Measurements from ENCODE around the gene RDH8. TPM values are rescaled to one million over a fixed set of nuclear protein-coding genes. Genes with fewer than 3 reads are reported as not detected.

Gene RDH8
- polyA plus RNA-seq, 1 of the 3 experiments (the other 2 are of a cell fraction) = not detected

GRCh38 chr19:10049626-10050025, 36.3 kb downstream of the RDH8 start:
- peaks cover 9% of the 10 kb centered on the region; the same call in 1 of the 2 replicates for H3K27me3 ChIP-seq (ENCODE audit: insufficient read depth)
- H3K4me1 ChIP-seq (ENCODE audit: control insufficient read depth in 1 of 2, insufficient read depth in 2 of 2, low read depth in 1 of 2, low read length in 1 of 2) = no peaks in the 10 kb centered on the region
- no peak for DNase-seq
- no peak overlapping the region for H3K9ac ChIP-seq
- POLR2A ChIA-PET = no interaction called here
- no peak overlapping the region for H3K27ac ChIP-seq (ENCODE audit: low read depth in 2 of 2, low read length in 1 of 2)
- TF ChIP-seq USF2 (IDR thresholded peaks at IDR 0.05; ENCODE audit: borderline replicate concordance, low read depth, low read length) = no peak
- TF ChIP-seq TAF1 (IDR thresholded peaks at IDR 0.05; ENCODE audit: borderline replicate concordance, low read depth, low read length) = no peak
- no peak for TF ChIP-seq YY1 (IDR thresholded peaks at IDR 0.05; ENCODE audit: low read depth)
- TF ChIP-seq ELF1 (IDR thresholded peaks at IDR 0.05) = no peak
- TF ChIP-seq EP300 (IDR thresholded peaks at IDR 0.05; ENCODE audit: borderline replicate concordance in 1 of 2, low read depth in 1 of 2, low read length in 1 of 2) = no peak
- no peak for TF ChIP-seq MXI1 (IDR thresholded peaks at IDR 0.05; ENCODE audit: low read depth, low read length)
- TF ChIP-seq POLR2AphosphoS5 (IDR thresholded peaks at IDR 0.05; ENCODE audit: low read depth, low read length) = no peak
- TF ChIP-seq FOXM1 (IDR thresholded peaks at IDR 0.05; ENCODE audit: low read depth) = no peak
- H3K79me2 ChIP-seq (ENCODE audit: insufficient read depth) = no peaks in the 10 kb centered on the region
- no peaks in the 10 kb centered on the region for H3K9me3 ChIP-seq
- CTCF ChIA-PET = no interaction called here
- WGBS (ENCODE audit: low lambda C conversion rate) = 0% methylated on average over 2 of the region's 2 CpGs
- H3K9me2 ChIP-seq = no peaks in the 10 kb centered on the region
- no peaks in the 10 kb centered on the region for H3K36me3 ChIP-seq (replicated peaks in 1 of 2; ENCODE audit: control insufficient read depth in 1 of 2, insufficient read depth in 2 of 2, low read length in 1 of 2)
- no peak overlapping the region for H3K4me3 ChIP-seq (ENCODE audit: low read depth in 2 of 2, low read length in 1 of 2)
- no peak overlapping the region for H2AFZ ChIP-seq (ENCODE audit: low read depth)
- H4K20me1 ChIP-seq (ENCODE audit: insufficient read depth) = no peaks in the 10 kb centered on the region
- H3K4me2 ChIP-seq = no peak overlapping the region
- H3F3A ChIP-seq (replicated peaks; ENCODE audit: insufficient read depth) = no peaks in the 10 kb centered on the region

DNA sequence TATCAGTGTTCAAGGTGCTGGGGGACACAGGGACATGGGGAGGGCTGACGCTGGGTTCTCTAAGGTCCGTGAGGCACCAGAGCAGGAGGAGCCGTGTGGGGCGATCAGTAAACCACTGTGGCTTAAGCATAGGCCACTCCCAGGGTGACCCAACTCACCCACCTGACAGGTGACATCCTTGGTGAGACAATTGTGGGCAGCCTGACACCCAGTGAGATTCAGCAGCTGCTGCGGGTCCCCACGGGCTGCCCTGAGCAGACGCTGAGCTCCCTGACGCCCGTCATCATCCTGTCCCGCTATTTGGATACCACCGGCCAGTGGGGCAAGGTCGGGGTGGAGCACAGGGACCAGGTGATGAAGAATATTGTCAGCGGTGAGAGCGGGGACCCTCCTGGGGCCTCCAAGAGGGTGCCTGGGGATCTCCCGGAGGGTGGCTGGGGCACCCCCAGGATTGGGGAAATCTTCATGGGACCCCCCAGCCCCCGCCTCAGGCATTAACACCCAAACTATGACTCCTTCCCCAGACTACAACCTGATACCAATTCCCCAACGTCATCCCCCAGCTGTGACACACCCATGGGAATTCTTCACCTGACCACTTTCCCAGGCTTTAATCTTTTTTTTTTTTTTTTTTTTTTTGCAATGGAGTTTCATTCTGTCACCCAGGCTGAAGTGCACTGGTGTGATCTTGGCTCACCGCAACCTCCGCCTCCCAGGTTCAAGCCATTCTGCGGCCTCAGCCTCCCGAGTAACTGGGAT, 39.5 kb downstream of the RDH8 start:
- no peak overlapping the region for H3K27ac ChIP-seq (ENCODE audit: low read depth in 2 of 2, low read length in 1 of 2)
- H3K79me2 ChIP-seq (ENCODE audit: insufficient read depth) = no peaks in the 10 kb centered on the region
- H3F3A ChIP-seq (replicated peaks; ENCODE audit: insufficient read depth) = no peaks in the 10 kb centered on the region
- H3K36me3 ChIP-seq (replicated peaks in 1 of 2; ENCODE audit: control insufficient read depth in 1 of 2, insufficient read depth in 2 of 2, low read length in 1 of 2) = no peaks in the 10 kb centered on the region
- no peaks in the 10 kb centered on the region for H3K9me2 ChIP-seq
- no peak for TF ChIP-seq GABPA (IDR thresholded peaks at IDR 0.05; ENCODE audit: low read depth)
- TF ChIP-seq POLR2AphosphoS5 (IDR thresholded peaks at IDR 0.05; ENCODE audit: low read depth, low read length) = no peak
- no peak for TF ChIP-seq NRF1 (IDR thresholded peaks at IDR 0.05; ENCODE audit: low read depth, low read length)
- TF ChIP-seq RCOR1 (IDR thresholded peaks at IDR 0.05; ENCODE audit: low read length) = no peak
- TF ChIP-seq EP300 (IDR thresholded peaks at IDR 0.05; ENCODE audit: borderline replicate concordance in 1 of 2, low read depth in 1 of 2, low read length in 1 of 2) = no peak
- no peak for TF ChIP-seq MEF2A (IDR thresholded peaks at IDR 0.05; ENCODE audit: borderline replicate concordance, low read depth)
- TF ChIP-seq REST (IDR thresholded peaks at IDR 0.05; ENCODE audit: low read depth, low read length) = no peak
- TF ChIP-seq USF2 (IDR thresholded peaks at IDR 0.05; ENCODE audit: borderline replicate concordance, low read depth, low read length) = no peak
- no peak for TF ChIP-seq FOXJ3 (CRISPR knock-in tag; IDR thresholded peaks at IDR 0.05)
- TF ChIP-seq NFIC (IDR thresholded peaks at IDR 0.05; ENCODE audit: borderline replicate concordance) = no peak
- no peak for TF ChIP-seq USF1 (IDR thresholded peaks at IDR 0.05; ENCODE audit: borderline replicate concordance, low read depth)
- TF ChIP-seq, protein P1, sequence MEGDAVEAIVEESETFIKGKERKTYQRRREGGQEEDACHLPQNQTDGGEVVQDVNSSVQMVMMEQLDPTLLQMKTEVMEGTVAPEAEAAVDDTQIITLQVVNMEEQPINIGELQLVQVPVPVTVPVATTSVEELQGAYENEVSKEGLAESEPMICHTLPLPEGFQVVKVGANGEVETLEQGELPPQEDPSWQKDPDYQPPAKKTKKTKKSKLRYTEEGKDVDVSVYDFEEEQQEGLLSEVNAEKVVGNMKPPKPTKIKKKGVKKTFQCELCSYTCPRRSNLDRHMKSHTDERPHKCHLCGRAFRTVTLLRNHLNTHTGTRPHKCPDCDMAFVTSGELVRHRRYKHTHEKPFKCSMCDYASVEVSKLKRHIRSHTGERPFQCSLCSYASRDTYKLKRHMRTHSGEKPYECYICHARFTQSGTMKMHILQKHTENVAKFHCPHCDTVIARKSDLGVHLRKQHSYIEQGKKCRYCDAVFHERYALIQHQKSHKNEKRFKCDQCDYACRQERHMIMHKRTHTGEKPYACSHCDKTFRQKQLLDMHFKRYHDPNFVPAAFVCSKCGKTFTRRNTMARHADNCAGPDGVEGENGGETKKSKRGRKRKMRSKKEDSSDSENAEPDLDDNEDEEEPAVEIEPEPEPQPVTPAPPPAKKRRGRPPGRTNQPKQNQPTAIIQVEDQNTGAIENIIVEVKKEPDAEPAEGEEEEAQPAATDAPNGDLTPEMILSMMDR (IDR thresholded peaks at IDR 0.05) = no peak
- no peak overlapping the region for H3K4me3 ChIP-seq (ENCODE audit: low read depth in 2 of 2, low read length in 1 of 2)
- no peak overlapping the region for H2AFZ ChIP-seq (ENCODE audit: low read depth)
- ChIA-PET CTCF (no interaction called here), POLR2A (no interaction called here)
- no peak overlapping the region for H3K9ac ChIP-seq
- no peak for DNase-seq
- no peaks in the 10 kb centered on the region for H3K4me1 ChIP-seq (ENCODE audit: control insufficient read depth in 1 of 2, insufficient read depth in 2 of 2, low read depth in 1 of 2, low read length in 1 of 2)
- no peaks in the 10 kb centered on the region for H3K9me3 ChIP-seq
- peaks cover 12% of the 10 kb centered on the region for H3K27me3 ChIP-seq (ENCODE audit: insufficient read depth)
- no peaks in the 10 kb centered on the region for H4K20me1 ChIP-seq (ENCODE audit: insufficient read depth)
- H3K4me2 ChIP-seq = no peak overlapping the region
- 43% methylated on average over 18 of the region's 21 CpGs for WGBS (ENCODE audit: low lambda C conversion rate)

Measured in SK-N-SH (cell line).